ENCODE results near the gene KAT6B.

- TF ChIP-seq CTCF (IDR thresholded peaks at IDR 0.05) (no peak), EZH2 (IDR thresholded peaks at IDR 0.05; ENCODE audit: borderline replicate concordance, insufficient read depth, low read depth, low read length, poor library complexity, severe bottlenecking) (no peak)
Measured at GRCh38 chr10:75011221-75011620, 184.8 kb downstream of the KAT6B start.
